SH-SY5Y (cell line): ENCODE measurements around the gene OR51A4.

Experiments
- GATA2 ChIP-seq: IDR thresholded peaks from 2 replicates; pipeline ENCODE4 v1.6.1; 2011; ENCODE audit warnings: mild to moderate bottlenecking, low read depth, low read length
- GATA3 ChIP-seq: IDR thresholded peaks from 2 replicates; pipeline ENCODE4 v1.6.1; 2011; ENCODE audit warnings: low read depth, mild to moderate bottlenecking, low read length, moderate library complexity

DNA sequence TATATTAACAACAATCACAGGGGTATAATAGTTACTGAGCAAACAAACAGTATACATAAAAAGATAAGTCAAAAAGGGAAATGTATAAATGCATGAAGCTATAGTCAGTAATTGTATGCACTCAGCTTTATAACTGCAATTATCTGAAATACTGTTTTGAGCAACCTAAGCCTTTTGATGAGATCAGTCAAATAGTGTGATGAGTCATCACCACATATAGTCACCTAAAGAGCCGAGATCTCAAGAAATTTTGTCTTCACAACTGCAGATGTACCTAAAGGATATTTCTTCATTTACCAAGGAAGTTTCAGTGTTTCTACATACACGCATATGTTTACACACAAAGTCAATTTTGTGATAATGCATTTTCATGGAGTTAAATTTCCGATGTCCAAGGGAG, 13.5 kb upstream of the OR51A4 start:
- no peak for TF ChIP-seq GATA2
- TF ChIP-seq GATA3: no peak
